ENCODE results near the gene ZNF865. TPM values are rescaled to one million over a fixed set of nuclear protein-coding genes. Genes with fewer than 3 reads are reported as not detected.

The ZNF865 gene
- total and polyA plus RNA-seq, 2 of the 4 experiments (the other 2 are of a cell fraction) = under 0.01 to 4.6 TPM

- Histone ChIP-seq H3K4ac (ENCODE audit: low read depth, low read length) (no peak overlapping the region), H3K4me3 (ENCODE audit: insufficient read depth, low read depth, low read length) (no peak overlapping the region), H3K27ac (ENCODE audit: insufficient read depth, low read length) (no peak overlapping the region), H3K9me3 (ENCODE audit: control insufficient read depth, insufficient read depth, low read length) (no peaks in the 10 kb centered on the region), H4K91ac (ENCODE audit: insufficient read depth, low read depth, low read length) (no peak overlapping the region), H3K9me1 (ENCODE audit: insufficient read depth, low read length) (peaks cover 3% of the 10 kb centered on the region; the same call in 1 of the 2 replicates), H3K79me1 (ENCODE audit: low read depth in 1 of 2, low read length in 2 of 2) (peaks cover 1 to 13% of the 10 kb centered on the region in 2 experiments), H2BK5ac (ENCODE audit: low read depth, low read length, poor library complexity, severe bottlenecking) (no peak overlapping the region), H2AFZ (replicated peaks; ENCODE audit: low read length, poor library complexity) (no peak overlapping the region), H2BK20ac (ENCODE audit: low read depth, low read length) (no peak overlapping the region), H3K4me2 (ENCODE audit: low read depth, low read length) (no peak overlapping the region), H4K5ac (ENCODE audit: low read depth, low read length) (no peak overlapping the region), H4K8ac (ENCODE audit: low read depth in 2 of 2, low read length in 2 of 2) (no peak overlapping the region), H2BK120ac (ENCODE audit: low read depth, low read length) (no peak overlapping the region), H3K18ac (ENCODE audit: low read depth, low read length) (no peak overlapping the region), H3K14ac (replicated peaks; ENCODE audit: low read depth, low read length) (no peak overlapping the region), H3K36me3 (ENCODE audit: control insufficient read depth, insufficient read depth, low read length) (peaks cover 42% of the 10 kb centered on the region), H3K9ac (ENCODE audit: low read depth, low read length) (no peak overlapping the region), H3K56ac (ENCODE audit: extremely low read depth, insufficient read depth, low read length) (no peak overlapping the region), H3K23ac (ENCODE audit: low read depth, low read length) (no peak overlapping the region), H3K27me3 (ENCODE audit: control insufficient read depth, insufficient read depth, low read length) (no peaks in the 10 kb centered on the region), H4K20me1 (ENCODE audit: insufficient read depth, low read length) (no peaks in the 10 kb centered on the region), H2BK15ac (ENCODE audit: low read depth, low read length) (no peak overlapping the region), H2AK5ac (ENCODE audit: low read depth, low read length) (no peak overlapping the region), H2AK9ac (replicated peaks; ENCODE audit: low read depth, low read length, poor library complexity) (no peak overlapping the region), H3K4me1 (ENCODE audit: control insufficient read depth, insufficient read depth, low read length) (no peaks in the 10 kb centered on the region)
- DNase-seq (no peak), ATAC-seq (ENCODE audit: low read depth) (no peak)
- intact Hi-C loops (cut with micrococcal nuclease) (no loop called here), in situ Hi-C loops (cut with MboI; ENCODE audit: low sequenced_read_pairs) (no loop called here), dilution Hi-C loops (cut with HindIII; ENCODE audit: low sequenced_read_pairs, unreplicated experiment) (no loop called here)
- TF ChIP-seq MAZ (IDR thresholded peaks at IDR 0.05; ENCODE audit: borderline replicate concordance, low read depth, low read length) (no peak), CHD1 (IDR thresholded peaks at IDR 0.05; ENCODE audit: low read depth, low read length) (no peak), USF2 (IDR thresholded peaks at IDR 0.05; ENCODE audit: low read depth, low read length) (no peak), RCOR1 (IDR thresholded peaks at IDR 0.05; ENCODE audit: insufficient replicate concordance, low read length) (no peak), CEBPB (IDR thresholded peaks at IDR 0.05; ENCODE audit: low read depth, low read length) (no peak), SMC3 (IDR thresholded peaks at IDR 0.05; ENCODE audit: low read depth, low read length) (no peak), ELK1 (IDR thresholded peaks at IDR 0.05; ENCODE audit: borderline replicate concordance, low read depth, low read length) (no peak), BHLHE40 (IDR thresholded peaks at IDR 0.05; ENCODE audit: low read depth, low read length) (no peak), MAFK (IDR thresholded peaks at IDR 0.05; ENCODE audit: low read depth, low read length) (no peak), POLR2A (IDR thresholded peaks at IDR 0.05; ENCODE audit: low read depth, low read length) (no peak), MXI1 (IDR thresholded peaks at IDR 0.05; ENCODE audit: borderline replicate concordance, low read depth, low read length) (no peak), RFX5 (IDR thresholded peaks at IDR 0.05; ENCODE audit: low read depth, low read length) (no peak), FOS (IDR thresholded peaks at IDR 0.05; ENCODE audit: low read depth, low read length) (no peak), RAD21 (IDR thresholded peaks at IDR 0.05; ENCODE audit: low read length) (no peak), NFE2L2 (IDR thresholded peaks at IDR 0.05; ENCODE audit: low read depth, low read length) (no peak)
- TF ChIP-seq, protein P1, sequence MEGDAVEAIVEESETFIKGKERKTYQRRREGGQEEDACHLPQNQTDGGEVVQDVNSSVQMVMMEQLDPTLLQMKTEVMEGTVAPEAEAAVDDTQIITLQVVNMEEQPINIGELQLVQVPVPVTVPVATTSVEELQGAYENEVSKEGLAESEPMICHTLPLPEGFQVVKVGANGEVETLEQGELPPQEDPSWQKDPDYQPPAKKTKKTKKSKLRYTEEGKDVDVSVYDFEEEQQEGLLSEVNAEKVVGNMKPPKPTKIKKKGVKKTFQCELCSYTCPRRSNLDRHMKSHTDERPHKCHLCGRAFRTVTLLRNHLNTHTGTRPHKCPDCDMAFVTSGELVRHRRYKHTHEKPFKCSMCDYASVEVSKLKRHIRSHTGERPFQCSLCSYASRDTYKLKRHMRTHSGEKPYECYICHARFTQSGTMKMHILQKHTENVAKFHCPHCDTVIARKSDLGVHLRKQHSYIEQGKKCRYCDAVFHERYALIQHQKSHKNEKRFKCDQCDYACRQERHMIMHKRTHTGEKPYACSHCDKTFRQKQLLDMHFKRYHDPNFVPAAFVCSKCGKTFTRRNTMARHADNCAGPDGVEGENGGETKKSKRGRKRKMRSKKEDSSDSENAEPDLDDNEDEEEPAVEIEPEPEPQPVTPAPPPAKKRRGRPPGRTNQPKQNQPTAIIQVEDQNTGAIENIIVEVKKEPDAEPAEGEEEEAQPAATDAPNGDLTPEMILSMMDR (conservative IDR thresholded peaks at IDR 0.05; ENCODE audit: low read depth, low read length) = no peak
- no TSS peak for BruUV-seq (replicated peaks)
- CTCF ChIA-PET = no interaction called here
- 85% methylated on average over 44 of the region's 68 CpGs; no CpG with 5 or more reads in 1 of the 2 experiments for WGBS, 2 experiments (ENCODE audit: extremely low coverage in 2 of 2, insufficient read length in 1 of 2)
- POLR2A ChIA-PET (ENCODE audit: unreplicated experiment) = no interaction called here
Observed at GRCh38 chr19:55593096-55593772, 12.2 kb upstream of the ZNF865 start.

All from IMR-90 (cell line).